Skeletal muscle satellite cell (primary cell): ENCODE results near the gene NAT14.

Experiments used
- H3K27me3 ChIP-seq: 2 replicates; pipeline ENCODE4 v1.7.0; 2013; ENCODE audit warnings: low read length; ENCODE audit not compliant: control insufficient read depth, insufficient read depth
- H3K36me3 ChIP-seq: 2 replicates; pipeline ENCODE4 v1.7.0; 2013; ENCODE audit warnings: mild to moderate bottlenecking, control low read depth, low read length; ENCODE audit not compliant: insufficient read depth
- H3K4me1 ChIP-seq: 2 replicates; pipeline ENCODE4 v1.7.0; 2013; ENCODE audit warnings: low read length; ENCODE audit not compliant: control insufficient read depth, insufficient read depth
- H3K4me2 ChIP-seq: 2 replicates; pipeline ENCODE4 v1.7.0; 2013; ENCODE audit warnings: mild to moderate bottlenecking, low read length
- H3K4me3 ChIP-seq: 2 replicates; pipeline ENCODE4 v1.7.0; 2013; ENCODE audit warnings: low read length
- H3K9ac ChIP-seq: 2 replicates; pipeline ENCODE4 v1.7.0; 2013; ENCODE audit warnings: mild to moderate bottlenecking, low read depth, low read length, moderate library complexity
- H3K9me3 ChIP-seq: replicated peaks from 2 replicates; pipeline ENCODE4 v1.7.0; 2013; ENCODE audit warnings: mild to moderate bottlenecking, control low read depth, low read length

Gene NAT14

GRCh38 chr19:55464039-55464661, 20.8 kb upstream of the NAT14 start:
- Histone ChIP-seq H3K9me3 (no peaks in the 10 kb centered on the region), H3K36me3 (no peaks in the 10 kb centered on the region)

GRCh38 chr19:55464662-55465054, 20.3 kb upstream of the NAT14 start, which contains the start of gene C19orf85:
C19orf85 (minus strand) TSS chr19:55464751; CDS start chr19:55464554, 197 bp downstream.
- Histone ChIP-seq H3K4me1 (peaks cover 33% of the 10 kb centered on the region), H3K27me3 (no peaks in the 10 kb centered on the region), H3K9me3 (no peaks in the 10 kb centered on the region), H3K36me3 (no peaks in the 10 kb centered on the region), H3K4me2 (no peak within 1 kb of the TSS), H3K4me3 (no peak within 1 kb of the TSS), H3K9ac (no peak within 1 kb of the TSS)

More at GRCh38 chr19:55464039-55464661, 20.8 kb upstream of the NAT14 start:
- H3K27me3 ChIP-seq = no peaks in the 10 kb centered on the region
- H3K4me1 ChIP-seq = peaks cover 35% of the 10 kb centered on the region
- no peak overlapping the region for H3K9ac ChIP-seq
- H3K4me3 ChIP-seq = no peak overlapping the region
- no peak overlapping the region for H3K4me2 ChIP-seq

GRCh38 chr19:55465460-55466240, 19.3 kb upstream of the NAT14 start:
- no peaks in the 10 kb centered on the region for H3K9me3 ChIP-seq
- H3K4me1 ChIP-seq = peaks cover 23% of the 10 kb centered on the region
- H3K36me3 ChIP-seq = no peaks in the 10 kb centered on the region
- no peak overlapping the region for H3K4me3 ChIP-seq
- H3K27me3 ChIP-seq = no peaks in the 10 kb centered on the region
- no peak overlapping the region for H3K4me2 ChIP-seq
- H3K9ac ChIP-seq = no peak overlapping the region

GRCh38 chr19:55466241-55466614, 18.8 kb upstream of the NAT14 start:
- Histone ChIP-seq H3K9ac (no peak overlapping the region), H3K9me3 (no peaks in the 10 kb centered on the region), H3K4me2 (no peak overlapping the region), H3K4me1 (peaks cover 17% of the 10 kb centered on the region), H3K27me3 (no peaks in the 10 kb centered on the region), H3K36me3 (no peaks in the 10 kb centered on the region), H3K4me3 (no peak overlapping the region)

GRCh38 chr19:55467236-55468053, 17.5 kb upstream of the NAT14 start:
- Histone ChIP-seq H3K9ac (no peak overlapping the region), H3K4me3 (no peak overlapping the region)

GRCh38 chr19:55468054-55468393, 17.0 kb upstream of the NAT14 start:
- H3K4me1 ChIP-seq = peaks cover 18% of the 10 kb centered on the region
- H3K9ac ChIP-seq = no peak overlapping the region
- H3K4me2 ChIP-seq = peak overlapping the region; percentile 32
- H3K4me3 ChIP-seq = no peak overlapping the region
- H3K36me3 ChIP-seq = no peaks in the 10 kb centered on the region
- H3K9me3 ChIP-seq = no peaks in the 10 kb centered on the region
- no peaks in the 10 kb centered on the region for H3K27me3 ChIP-seq

More at GRCh38 chr19:55467236-55468053, 17.5 kb upstream of the NAT14 start:
- H3K4me2 ChIP-seq = peak overlapping the region; percentile 32
- H3K4me1 ChIP-seq = peaks cover 12% of the 10 kb centered on the region
- H3K27me3 ChIP-seq = no peaks in the 10 kb centered on the region
- no peaks in the 10 kb centered on the region for H3K9me3 ChIP-seq
- no peaks in the 10 kb centered on the region for H3K36me3 ChIP-seq

- no peak overlapping the region for H3K4me2 ChIP-seq
- H3K36me3 ChIP-seq = no peaks in the 10 kb centered on the region
- peaks cover 48% of the 10 kb centered on the region for H3K4me1 ChIP-seq
- no peak overlapping the region for H3K4me3 ChIP-seq
- H3K9me3 ChIP-seq = no peaks in the 10 kb centered on the region
- no peak overlapping the region for H3K9ac ChIP-seq
- H3K27me3 ChIP-seq = no peaks in the 10 kb centered on the region
These were observed 13.7 kb upstream of the NAT14 start for GRCh38 chr19:55471266-55471665.

- Histone ChIP-seq H3K9me3 (no peaks in the 10 kb centered on the region), H3K9ac (peak overlapping the region; percentile 67), H3K4me2 (no peak overlapping the region), H3K4me1 (peaks cover 45% of the 10 kb centered on the region), H3K4me3 (no peak overlapping the region), H3K36me3 (no peaks in the 10 kb centered on the region), H3K27me3 (no peaks in the 10 kb centered on the region)
These were observed 12.5 kb upstream of the NAT14 start for GRCh38 chr19:55472463-55472862.

- H3K27me3 ChIP-seq = no peaks in the 10 kb centered on the region
- H3K4me1 ChIP-seq = peaks cover 47% of the 10 kb centered on the region
- no peaks in the 10 kb centered on the region for H3K9me3 ChIP-seq
- peak overlapping the region; percentile 67 for H3K9ac ChIP-seq
- H3K4me3 ChIP-seq = peak overlapping the region; percentile 50
- peak overlapping the region; percentile 74 for H3K4me2 ChIP-seq
- no peaks in the 10 kb centered on the region for H3K36me3 ChIP-seq
These were observed 11.6 kb upstream of the NAT14 start for GRCh38 chr19:55473225-55474012.

- Histone ChIP-seq H3K9ac (peak overlapping the region; percentile 67), H3K27me3 (no peaks in the 10 kb centered on the region), H3K4me3 (peak overlapping the region; percentile 29), H3K9me3 (no peaks in the 10 kb centered on the region), H3K4me1 (peaks cover 48% of the 10 kb centered on the region), H3K36me3 (no peaks in the 10 kb centered on the region), H3K4me2 (peak overlapping the region; percentile 59)
These were observed 10.4 kb upstream of the NAT14 start for GRCh38 chr19:55474269-55475265.
